SU-DHL-6 (cell line): ENCODE measurements around the gene CNOT4.

Source experiments
- EZH2phosphoT487 ChIP-seq: fragments of 200-600 bp; sonication (generic), shearing (Covaris generic); conservative IDR thresholded peaks from 2 replicates; pipeline ENCODE4 v1.6.1; 2018; ENCODE audit warnings: mild to moderate bottlenecking, antibody characterized with exemption, low read length, moderate library complexity, mixed read lengths
- TF ChIP-seq, protein P1 (sequence below): fragments of 200-600 bp; sonication (generic); IDR thresholded peaks from one replicate; pipeline ENCODE4 v1.5.1; 2017; ENCODE audit warnings: antibody characterized with exemption, mild to moderate bottlenecking, low read length, moderate library complexity; ENCODE audit not compliant: insufficient read depth, poor library complexity, severe bottlenecking

DNA sequence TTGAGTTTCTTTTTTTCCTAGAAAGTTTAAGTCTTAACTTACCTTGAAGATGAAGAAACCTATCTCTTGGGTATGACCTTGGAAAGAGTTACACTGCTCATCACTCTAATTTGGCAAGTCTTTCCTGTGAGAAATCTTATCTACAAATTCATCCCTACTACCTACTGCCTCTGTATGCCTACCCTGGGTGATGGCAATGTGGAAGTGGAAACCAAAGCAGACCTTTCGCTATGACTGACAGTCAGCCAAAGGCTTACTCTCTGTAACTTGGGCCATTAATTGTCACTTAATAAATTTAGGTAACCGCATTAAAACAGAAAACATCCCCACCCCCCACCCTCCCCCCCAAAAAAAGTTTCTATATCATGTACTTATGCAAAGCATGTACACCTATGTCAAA, 103.9 kb downstream of the CNOT4 start:
- TF ChIP-seq, protein P1, sequence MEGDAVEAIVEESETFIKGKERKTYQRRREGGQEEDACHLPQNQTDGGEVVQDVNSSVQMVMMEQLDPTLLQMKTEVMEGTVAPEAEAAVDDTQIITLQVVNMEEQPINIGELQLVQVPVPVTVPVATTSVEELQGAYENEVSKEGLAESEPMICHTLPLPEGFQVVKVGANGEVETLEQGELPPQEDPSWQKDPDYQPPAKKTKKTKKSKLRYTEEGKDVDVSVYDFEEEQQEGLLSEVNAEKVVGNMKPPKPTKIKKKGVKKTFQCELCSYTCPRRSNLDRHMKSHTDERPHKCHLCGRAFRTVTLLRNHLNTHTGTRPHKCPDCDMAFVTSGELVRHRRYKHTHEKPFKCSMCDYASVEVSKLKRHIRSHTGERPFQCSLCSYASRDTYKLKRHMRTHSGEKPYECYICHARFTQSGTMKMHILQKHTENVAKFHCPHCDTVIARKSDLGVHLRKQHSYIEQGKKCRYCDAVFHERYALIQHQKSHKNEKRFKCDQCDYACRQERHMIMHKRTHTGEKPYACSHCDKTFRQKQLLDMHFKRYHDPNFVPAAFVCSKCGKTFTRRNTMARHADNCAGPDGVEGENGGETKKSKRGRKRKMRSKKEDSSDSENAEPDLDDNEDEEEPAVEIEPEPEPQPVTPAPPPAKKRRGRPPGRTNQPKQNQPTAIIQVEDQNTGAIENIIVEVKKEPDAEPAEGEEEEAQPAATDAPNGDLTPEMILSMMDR = no peak
- TF ChIP-seq EZH2phosphoT487 = no peak
